ENCODE measurements around the gene ANKRD6.
"Not testable (repeated sequence)": the region's sequence is repeated elsewhere in the genome, so short reads cannot be mapped to it uniquely, and the experiment has no call there.

ANKRD6 gene

DNA sequence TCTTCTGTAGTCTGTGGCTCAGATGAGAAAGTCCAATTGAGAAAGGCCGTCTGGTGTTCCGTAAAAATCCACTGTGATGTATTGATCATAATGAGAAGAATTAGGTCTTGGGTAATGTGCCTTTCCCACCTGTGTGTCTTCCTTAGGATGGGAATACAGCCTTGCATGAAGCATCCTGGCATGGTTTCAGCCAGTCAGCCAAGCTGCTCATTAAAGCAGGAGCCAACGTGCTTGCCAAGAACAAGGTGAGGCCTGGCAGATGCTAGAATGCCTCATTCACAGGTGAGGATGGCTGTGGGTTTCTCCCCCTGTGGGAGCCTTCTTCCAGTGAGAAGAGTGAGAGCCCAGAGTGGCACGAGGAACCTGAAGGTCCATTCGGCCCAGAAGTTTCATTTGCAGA, 172.9 kb downstream of the ANKRD6 start:
- DNase-seq: no peak

DNA sequence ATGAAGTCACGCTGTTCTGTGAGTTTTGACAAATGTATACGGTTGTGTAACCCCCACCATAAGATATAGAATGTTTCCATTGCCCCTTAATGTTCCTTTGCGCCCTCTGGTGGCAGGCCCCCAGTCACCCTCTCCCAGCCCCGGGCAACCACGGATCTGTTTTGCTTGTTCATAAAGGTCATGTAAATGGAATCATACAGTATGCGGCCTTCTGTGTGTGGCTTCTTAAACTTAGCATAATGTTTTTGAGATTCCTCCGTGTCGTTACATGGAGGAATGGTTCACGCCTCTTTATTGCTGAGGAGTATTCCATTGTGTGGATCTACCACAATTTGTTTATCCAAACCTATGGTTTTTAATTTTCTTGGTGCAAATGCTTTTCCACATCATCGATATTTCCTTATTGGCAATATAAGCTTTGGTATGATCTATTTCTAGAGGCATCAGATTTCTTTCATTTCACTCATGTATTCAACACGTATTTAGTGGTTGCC, 177.2 kb downstream of the ANKRD6 start:
- DNase-seq: peak; percentile 35

- DNase-seq: no peak
Observed at GRCh38 chr6:89611666-89612065, 178.7 kb downstream of the ANKRD6 start.

DNA sequence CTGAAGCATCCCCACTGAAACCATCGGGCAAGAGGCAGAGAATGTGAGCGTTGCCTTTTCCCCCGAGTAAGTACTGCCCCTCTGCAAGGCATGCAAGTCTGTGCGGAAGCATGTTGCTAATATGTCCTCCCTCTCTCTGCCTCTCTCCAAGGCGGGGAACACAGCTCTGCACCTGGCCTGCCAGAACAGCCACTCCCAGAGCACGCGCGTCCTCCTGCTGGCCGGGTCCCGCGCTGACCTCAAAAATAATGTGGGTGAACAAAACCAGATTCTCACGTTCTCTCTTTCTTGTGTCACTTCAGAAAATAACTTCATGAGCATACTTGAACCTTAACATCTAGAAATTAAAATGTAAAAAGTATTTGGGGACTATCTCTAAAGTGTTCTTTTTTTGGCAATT, 179.2 kb downstream of the ANKRD6 start:
- DNase-seq: no peak

DNA sequence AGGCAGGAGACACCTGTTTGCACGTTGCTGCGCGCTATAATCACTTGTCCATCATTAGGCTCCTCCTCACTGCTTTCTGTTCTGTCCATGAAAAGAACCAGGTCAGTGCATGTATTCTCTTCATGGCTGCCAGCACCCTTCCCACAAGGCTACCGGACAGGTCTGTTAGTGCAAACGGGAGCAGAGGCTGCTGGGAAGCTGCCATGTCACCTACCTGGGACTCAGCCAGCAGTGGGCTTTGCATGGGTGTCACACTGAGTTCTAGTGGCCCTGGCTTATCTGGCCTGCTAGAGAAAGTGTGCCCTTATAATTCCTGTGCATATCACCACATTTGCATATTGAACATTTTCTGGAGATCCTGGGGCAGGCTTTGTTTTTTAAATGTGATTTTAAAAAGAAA, 180.8 kb downstream of the ANKRD6 start:
- no peak for DNase-seq

DNA sequence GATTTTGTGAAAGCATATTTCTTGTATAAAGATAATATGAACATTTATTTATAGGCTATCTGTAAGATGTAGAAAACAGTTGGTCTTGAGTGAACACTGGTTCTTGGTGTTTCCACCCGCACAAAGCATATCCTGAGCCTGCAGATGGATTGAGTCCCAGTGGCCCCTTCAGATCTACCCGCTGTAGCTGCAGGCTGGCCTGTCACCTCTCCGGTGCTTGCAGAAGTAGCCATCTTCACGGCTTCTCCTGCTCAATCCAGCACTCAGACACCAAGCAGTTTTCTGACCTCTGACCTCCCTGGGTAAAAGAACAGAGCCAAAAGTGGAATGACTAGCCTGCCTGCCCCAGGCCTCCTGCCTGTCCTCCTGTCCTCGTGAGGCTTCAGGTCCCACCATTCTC, 182.9 kb downstream of the ANKRD6 start:
- no peak for DNase-seq

GRCh38 chr6:89616531-89616930, 183.6 kb downstream of the ANKRD6 start:
- DNase-seq: no peak

DNA sequence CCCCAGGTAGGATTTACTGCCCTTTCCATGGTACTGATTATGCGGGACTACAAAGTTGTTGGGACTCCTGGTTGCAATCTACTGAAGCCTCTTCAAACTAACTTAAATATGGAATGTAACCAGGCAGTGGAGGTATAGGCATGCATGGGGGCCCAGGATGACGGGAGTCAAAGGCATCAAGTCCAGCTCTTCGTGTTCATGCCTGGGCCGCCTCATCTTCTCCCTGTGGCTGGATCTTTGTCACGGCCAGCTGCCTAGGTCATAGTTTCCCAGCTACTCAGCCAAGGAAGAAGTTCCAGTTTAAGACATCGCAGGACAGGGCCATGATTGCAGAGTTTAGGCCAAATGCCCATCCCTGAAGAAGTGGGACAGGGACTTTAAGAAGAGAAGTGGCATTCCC, 185.1 kb downstream of the ANKRD6 start:
- DNase-seq: no peak

GRCh38 chr6:89619567-89619966, 186.6 kb downstream of the ANKRD6 start:
- no peak for DNase-seq

- DNase-seq: no peak
Observed at GRCh38 chr6:89623749-89624148, 190.8 kb downstream of the ANKRD6 start.

- no peak for DNase-seq
Observed at GRCh38 chr6:89630488-89630887, 197.5 kb downstream of the ANKRD6 start.

DNA sequence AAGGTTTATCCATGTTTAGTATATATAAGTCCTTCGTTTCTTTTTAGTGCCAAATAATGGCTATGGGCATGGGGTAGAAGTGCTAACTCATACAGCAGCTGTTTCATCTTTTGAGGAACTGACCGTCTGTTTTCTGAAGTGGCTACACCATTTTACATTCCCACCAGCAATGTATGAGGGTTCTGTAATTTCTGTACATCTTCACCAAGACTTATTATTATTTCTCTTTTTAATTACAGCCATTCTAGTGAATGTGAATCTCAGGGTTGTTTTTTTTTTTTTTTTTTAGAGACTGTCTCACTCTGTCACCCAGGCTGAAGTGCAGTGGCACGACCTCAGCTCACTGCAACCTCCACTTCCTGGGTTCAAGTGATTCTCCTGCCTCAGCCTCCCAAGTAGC, 203.5 kb downstream of the ANKRD6 start:
- not testable (repeated sequence) for DNase-seq

DNA sequence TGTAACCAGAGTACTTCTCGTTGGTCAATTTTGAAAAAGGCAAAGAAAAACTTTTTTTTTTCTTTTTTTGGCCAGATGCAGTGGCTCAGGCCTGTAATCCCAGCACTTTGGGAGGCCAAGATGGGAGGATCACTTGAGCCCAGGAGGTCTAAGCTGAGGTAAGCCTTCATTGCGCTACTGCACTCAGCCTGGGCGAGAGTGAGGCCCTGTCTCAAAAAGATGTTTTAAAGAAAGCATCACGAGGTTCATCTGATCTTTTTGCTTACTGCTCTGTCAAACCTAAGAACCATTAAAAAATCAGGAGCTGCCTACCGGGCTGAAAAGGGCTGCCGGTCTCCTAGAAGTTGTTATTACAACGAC, 205.0 kb downstream of the ANKRD6 start:
- no peak for DNase-seq

DNA sequence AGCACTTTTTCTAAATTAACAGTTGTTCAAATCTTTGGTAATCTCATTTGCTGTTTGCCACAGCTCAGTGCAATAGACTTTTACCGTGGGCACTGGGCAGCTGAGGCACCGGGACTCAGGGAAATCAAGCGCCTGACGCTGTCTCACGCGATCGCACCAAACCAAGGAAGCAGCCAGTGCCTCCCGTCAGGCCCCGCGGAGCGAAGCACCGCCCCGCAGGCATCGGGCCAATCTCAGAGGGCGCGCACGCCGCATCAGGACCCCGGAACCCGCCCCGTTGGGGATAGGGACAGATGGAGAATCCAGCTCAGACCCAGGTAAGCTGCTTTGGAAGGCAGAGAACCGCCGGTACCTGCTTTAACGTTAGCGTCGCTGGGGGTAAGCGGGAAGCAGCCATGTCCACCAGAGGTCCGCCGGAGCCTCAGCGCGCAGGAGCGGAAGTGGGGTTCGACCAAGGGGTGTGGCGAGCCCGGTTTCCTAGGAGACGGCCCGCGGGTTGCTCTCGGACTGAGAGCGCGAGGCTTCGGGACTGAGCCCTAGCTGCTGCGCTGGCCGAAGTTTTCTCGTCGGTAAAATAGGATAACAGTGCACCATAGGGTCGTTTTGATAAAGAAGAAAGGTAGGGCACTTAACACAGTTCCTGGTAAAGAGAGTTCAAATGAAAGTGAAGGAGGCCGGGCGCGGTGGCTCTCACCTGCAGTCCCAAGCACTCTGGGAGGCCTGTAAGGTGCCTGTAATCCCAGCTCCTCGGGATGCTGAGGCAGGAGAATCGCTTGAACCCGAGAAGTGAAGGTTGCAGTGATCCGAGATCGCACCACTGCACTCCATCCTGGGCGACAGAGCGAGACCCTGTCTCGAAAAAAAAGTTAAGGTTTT, 205.6 kb downstream of the ANKRD6 start, which contains the start of gene LYRM2:
Gene LYRM2 (minus strand): TSS at position 428 of the 876 bp plus-strand sequence. CDS start 31 bp downstream, at position 397.
- DNase-seq: peak; percentile 97

DNA sequence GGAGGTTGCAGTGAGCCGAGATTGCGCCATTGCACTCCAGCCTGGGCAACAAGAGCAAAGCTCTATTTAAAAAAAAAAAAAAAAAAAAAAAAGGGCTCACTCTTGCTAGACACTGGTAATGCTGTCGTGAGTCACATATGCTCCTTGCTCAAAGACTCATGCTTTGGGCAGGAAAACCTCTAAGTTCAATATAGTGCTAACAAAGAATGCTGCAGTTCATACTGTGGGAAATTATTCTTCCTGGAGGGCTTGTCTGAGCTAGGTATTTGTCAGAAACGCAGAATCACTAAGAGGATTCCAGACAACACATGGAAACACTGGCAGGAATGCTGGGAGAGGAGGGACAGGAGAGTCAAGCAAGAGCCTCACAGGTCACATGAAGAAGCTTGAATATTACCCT, 207.9 kb downstream of the ANKRD6 start:
- DNase-seq: no peak

DNA sequence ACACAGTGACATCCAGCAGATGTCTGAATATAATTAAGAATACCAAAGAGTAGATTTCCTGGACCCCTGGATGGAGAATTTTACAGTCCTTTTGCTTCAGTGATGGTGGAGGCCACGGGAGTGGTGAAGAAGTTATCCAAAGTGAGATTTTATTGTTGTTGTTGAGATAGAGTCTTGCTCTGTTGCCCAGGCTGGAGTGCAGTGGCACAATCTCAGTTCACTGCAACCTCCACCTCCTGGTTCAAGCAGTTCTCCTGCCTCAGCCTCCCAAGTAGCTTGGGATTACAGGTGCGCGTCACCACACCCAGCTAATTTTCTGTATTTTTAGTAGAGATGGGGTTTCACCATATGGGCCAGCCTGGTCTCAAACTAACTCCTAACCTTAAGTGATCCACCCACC, 208.6 kb downstream of the ANKRD6 start:
- not testable (repeated sequence) for DNase-seq

DNA sequence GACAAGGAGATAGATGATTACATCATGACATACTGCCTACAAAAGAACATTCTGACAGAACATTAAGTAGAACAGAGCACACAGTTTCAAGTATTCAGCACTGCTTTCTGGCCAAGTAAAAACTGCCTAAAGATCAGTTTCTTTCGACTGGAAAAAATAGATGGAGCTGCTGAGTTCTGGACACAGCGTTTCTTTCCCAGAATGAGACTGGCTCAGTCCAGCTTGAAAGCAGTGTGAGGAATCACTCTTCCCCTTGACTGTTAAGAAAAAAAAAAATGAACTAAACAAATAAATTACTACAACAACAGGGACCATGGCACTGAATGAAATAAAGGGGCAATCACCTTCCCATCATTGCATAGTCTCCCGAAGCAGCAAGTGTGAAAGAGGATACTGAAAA, 210.0 kb downstream of the ANKRD6 start:
- DNase-seq: no peak

DNA sequence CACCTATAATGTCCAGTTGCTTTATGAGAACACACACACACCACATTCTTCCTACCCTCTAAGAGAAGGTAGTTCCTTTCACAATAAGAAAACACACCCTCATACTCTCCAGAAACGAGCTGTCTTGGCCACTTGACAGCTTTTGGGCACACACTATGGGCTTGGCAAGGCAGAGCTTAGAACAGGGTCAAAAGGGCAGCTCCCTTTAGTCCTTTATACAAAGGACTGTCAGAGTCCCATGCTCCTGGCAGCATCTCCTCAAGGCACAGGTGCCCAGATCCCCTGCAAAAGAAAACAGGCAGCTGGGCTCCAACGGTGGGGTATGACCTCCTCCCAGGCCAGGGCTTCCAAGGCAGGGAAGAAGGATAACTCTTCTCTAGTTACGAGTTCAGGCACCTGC, 210.5 kb downstream of the ANKRD6 start:
- DNase-seq: no peak

DNA sequence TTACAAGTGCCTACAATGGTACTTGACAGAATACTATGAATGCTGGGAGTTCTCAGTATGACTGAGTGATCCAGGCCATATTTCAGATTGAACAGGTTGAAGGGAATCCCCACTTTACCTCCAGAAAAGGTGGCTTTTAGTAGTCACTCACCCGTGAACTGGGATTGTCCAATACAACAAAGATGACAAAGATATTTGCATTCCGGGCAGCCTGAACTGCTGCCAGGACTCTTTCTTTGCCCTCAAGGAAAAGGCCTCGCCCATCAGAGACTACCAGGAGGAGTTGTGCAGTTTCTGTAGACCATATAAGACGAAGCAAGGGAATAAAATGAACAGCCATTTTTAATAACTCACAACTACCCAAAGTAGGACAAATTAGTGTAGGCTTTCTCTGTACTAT, 211.9 kb downstream of the ANKRD6 start:
- no peak for DNase-seq

- no peak for DNase-seq
Observed at GRCh38 chr6:89649682-89650081, 216.7 kb downstream of the ANKRD6 start.

DNA sequence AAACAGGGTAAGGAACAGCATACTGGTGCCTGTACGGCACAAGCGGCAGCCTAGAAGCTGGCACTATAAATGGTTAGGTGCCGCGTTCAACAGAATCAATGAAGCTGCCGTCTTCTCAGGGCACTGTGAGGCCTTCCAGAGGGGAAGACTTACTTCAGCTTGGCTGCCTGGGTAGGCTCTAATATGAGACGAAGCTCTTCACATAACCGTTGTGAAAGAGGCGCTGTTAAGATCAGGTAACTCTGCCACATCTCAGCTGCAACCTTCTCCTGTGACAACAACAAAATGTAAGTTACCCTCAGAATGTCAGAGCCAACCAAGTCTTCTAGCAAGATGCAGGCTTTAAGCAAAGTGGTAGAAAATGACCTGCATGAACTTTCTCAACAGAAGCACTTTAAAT, 217.6 kb downstream of the ANKRD6 start:
- DNase-seq: no peak

DNA sequence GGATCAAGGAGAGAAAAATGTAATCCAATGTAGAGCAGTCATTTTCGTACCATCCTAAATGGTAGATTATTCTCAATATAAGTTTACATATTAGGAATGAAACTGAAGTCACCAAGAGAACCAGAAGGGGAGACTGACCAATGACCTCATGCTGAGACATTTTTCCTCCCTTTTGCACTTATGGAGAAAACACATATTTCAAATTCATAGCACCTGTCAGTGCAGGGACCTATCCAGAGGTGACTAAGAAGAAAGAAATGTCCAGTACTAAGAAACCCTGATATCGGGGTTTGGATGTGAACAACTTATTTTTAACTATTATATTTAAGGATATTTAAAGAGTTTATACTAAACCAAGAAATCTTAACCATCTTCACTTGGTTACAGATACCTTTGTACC, 222.2 kb downstream of the ANKRD6 start:
- no peak for DNase-seq

DNA sequence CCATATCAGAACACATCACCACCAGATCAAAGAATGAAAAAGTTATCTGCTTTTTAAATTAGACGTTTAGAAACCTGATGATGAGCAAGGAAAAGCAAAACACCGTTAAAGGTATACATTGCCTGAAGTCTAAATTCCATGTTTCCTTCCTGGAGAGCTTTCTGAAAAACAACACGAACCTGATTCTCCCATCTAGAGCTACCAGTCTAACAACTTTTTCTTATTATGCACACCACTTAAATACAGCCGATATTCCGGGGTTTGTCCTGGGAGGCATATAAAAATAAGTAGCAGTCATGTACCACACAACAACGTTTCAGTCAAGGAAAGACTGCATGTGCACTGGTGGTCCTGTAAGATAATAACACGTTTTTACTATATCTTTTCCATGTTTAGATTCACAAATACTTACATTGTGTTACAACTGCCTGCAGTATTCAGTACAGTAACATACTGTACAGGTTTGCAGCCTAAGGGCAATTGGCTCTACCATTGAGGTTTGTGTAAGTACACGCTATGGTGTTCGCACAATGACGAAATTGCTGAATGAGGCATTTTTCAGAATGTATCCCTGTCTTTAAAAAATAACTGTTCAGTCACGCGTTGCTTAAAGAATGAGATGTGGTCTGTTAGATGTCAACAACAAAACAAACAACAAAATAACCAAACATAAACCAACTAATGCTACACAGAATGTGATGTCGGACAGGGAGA, 224.7 kb downstream of the ANKRD6 start:
- DNase-seq: no peak

GRCh38 chr6:89660981-89661380, 228.0 kb downstream of the ANKRD6 start:
- no peak for DNase-seq
